NAMALWA (cell line): ENCODE results near the gene SENP7.

ENCODE experiments used
- DNase-seq: peaks from one replicate; pipeline ENCODE4 v3.0.0-alpha.2; 2015; ENCODE audit warnings: low spot score

SENP7 gene

GRCh38 chr3:101325393-101326134, 187.4 kb downstream of the SENP7 start:
- no peak for DNase-seq

- DNase-seq, result no peak
These were observed 192.5 kb downstream of the SENP7 start, which contains the start of gene IMPG2 for GRCh38 chr3:101320475-101320874. IMPG2 (minus strand) TSS chr3:101320575; CDS start chr3:101320372, 203 bp downstream.

- no peak for DNase-seq
These were observed 193.5 kb downstream of the SENP7 start for GRCh38 chr3:101319531-101319930.

GRCh38 chr3:101312545-101312944, 200.5 kb downstream of the SENP7 start:
- DNase-seq, result no peak

GRCh38 chr3:101311676-101312075, 201.3 kb downstream of the SENP7 start:
- no peak for DNase-seq

GRCh38 chr3:101310978-101311375, 202.0 kb downstream of the SENP7 start:
- DNase-seq, result no peak

- peak; percentile 4 for DNase-seq
These were observed 204.8 kb downstream of the SENP7 start for GRCh38 chr3:101308147-101308772.

GRCh38 chr3:101303836-101304235, 209.2 kb downstream of the SENP7 start:
- no peak for DNase-seq

- no peak for DNase-seq
These were observed 209.8 kb downstream of the SENP7 start for GRCh38 chr3:101303089-101303731.

GRCh38 chr3:101300073-101300472, 212.9 kb downstream of the SENP7 start:
- DNase-seq, result no peak

- no peak for DNase-seq
These were observed 221.0 kb downstream of the SENP7 start for GRCh38 chr3:101292027-101292426.

- no peak for DNase-seq
These were observed 224.7 kb downstream of the SENP7 start for GRCh38 chr3:101288294-101288693.

- no peak for DNase-seq
These were observed 228.3 kb downstream of the SENP7 start for GRCh38 chr3:101284757-101285156.

GRCh38 chr3:101281521-101282030, 231.4 kb downstream of the SENP7 start:
- no peak for DNase-seq

GRCh38 chr3:101279765-101280385, 233.1 kb downstream of the SENP7 start:
- no peak for DNase-seq

GRCh38 chr3:101279162-101279561, 233.8 kb downstream of the SENP7 start:
- DNase-seq, result no peak

- no peak for DNase-seq
These were observed 234.3 kb downstream of the SENP7 start for GRCh38 chr3:101278727-101279126.
